Measurements from ENCODE around the gene KLC4.

KLC4 gene

GRCh38 chr6:43095939-43096338 is 36.5 kb downstream of the KLC4 start:
- Histone ChIP-seq H3K9ac (ENCODE audit: low read length) (no peak overlapping the region), H4K20me1 (ENCODE audit: insufficient read depth, low read length) (no peaks in the 10 kb centered on the region), H3K4me1 (ENCODE audit: low read length) (peaks cover 20% of the 10 kb centered on the region), H3K4me2 (ENCODE audit: low read length) (peak overlapping the region; percentile 23), H3K27ac (ENCODE audit: low read length) (no peak overlapping the region), H3K4me3 (ENCODE audit: low read length) (peak overlapping the region; percentile 1; the same call in 1 of the 2 replicates), H2AFZ (ENCODE audit: low read depth, low read length) (peak overlapping the region; percentile 51), H3K36me3 (replicated peaks; ENCODE audit: low read depth, low read length) (no peaks in the 10 kb centered on the region), H3K27me3 (ENCODE audit: low read depth, low read length) (no peaks in the 10 kb centered on the region), H3K9me3 (ENCODE audit: insufficient read depth, low read length) (no peaks in the 10 kb centered on the region), H3K79me2 (ENCODE audit: low read length) (no peaks in the 10 kb centered on the region)
- TF ChIP-seq, protein P1, sequence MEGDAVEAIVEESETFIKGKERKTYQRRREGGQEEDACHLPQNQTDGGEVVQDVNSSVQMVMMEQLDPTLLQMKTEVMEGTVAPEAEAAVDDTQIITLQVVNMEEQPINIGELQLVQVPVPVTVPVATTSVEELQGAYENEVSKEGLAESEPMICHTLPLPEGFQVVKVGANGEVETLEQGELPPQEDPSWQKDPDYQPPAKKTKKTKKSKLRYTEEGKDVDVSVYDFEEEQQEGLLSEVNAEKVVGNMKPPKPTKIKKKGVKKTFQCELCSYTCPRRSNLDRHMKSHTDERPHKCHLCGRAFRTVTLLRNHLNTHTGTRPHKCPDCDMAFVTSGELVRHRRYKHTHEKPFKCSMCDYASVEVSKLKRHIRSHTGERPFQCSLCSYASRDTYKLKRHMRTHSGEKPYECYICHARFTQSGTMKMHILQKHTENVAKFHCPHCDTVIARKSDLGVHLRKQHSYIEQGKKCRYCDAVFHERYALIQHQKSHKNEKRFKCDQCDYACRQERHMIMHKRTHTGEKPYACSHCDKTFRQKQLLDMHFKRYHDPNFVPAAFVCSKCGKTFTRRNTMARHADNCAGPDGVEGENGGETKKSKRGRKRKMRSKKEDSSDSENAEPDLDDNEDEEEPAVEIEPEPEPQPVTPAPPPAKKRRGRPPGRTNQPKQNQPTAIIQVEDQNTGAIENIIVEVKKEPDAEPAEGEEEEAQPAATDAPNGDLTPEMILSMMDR (IDR thresholded peaks at IDR 0.05; ENCODE audit: low read depth, low read length) = no peak
- no peak for TF ChIP-seq EZH2phosphoT487 (IDR thresholded peaks at IDR 0.05; ENCODE audit: low read depth)

GRCh38 chr6:43096451-43097097 is 37.1 kb downstream of the KLC4 start:
- Histone ChIP-seq H3K9me3 (ENCODE audit: insufficient read depth, low read length) (no peaks in the 10 kb centered on the region), H4K20me1 (ENCODE audit: insufficient read depth, low read length) (no peaks in the 10 kb centered on the region), H3K36me3 (replicated peaks; ENCODE audit: low read depth, low read length) (no peaks in the 10 kb centered on the region), H3K79me2 (ENCODE audit: low read length) (no peaks in the 10 kb centered on the region), H2AFZ (ENCODE audit: low read depth, low read length) (peak overlapping the region; percentile 51), H3K27me3 (ENCODE audit: low read depth, low read length) (0 out of 2 replicates have a peak, but pooled peaks cover under 1% of the 10 kb centered on the region), H3K4me3 (ENCODE audit: low read length) (peak overlapping the region; percentile 1; the same call in 1 of the 2 replicates), H3K4me1 (ENCODE audit: low read length) (peaks cover 20% of the 10 kb centered on the region), H3K9ac (ENCODE audit: low read length) (no peak overlapping the region), H3K4me2 (ENCODE audit: low read length) (peak overlapping the region; percentile 23), H3K27ac (ENCODE audit: low read length) (no peak overlapping the region)
- no peak for TF ChIP-seq EZH2phosphoT487 (IDR thresholded peaks at IDR 0.05; ENCODE audit: low read depth)
- TF ChIP-seq, protein P1 (IDR thresholded peaks at IDR 0.05; ENCODE audit: low read depth, low read length) = no peak

GRCh38 chr6:43097098-43097489 is 37.7 kb downstream of the KLC4 start:
- Histone ChIP-seq H3K4me3 (ENCODE audit: low read length) (no peak overlapping the region), H3K79me2 (ENCODE audit: low read length) (no peaks in the 10 kb centered on the region), H3K9ac (ENCODE audit: low read length) (no peak overlapping the region), H3K36me3 (replicated peaks; ENCODE audit: low read depth, low read length) (no peaks in the 10 kb centered on the region), H3K4me2 (ENCODE audit: low read length) (0 out of 2 replicates have a peak overlapping the region, but pooled peaks have one; percentile 23), H3K27ac (ENCODE audit: low read length) (no peak overlapping the region), H3K9me3 (ENCODE audit: insufficient read depth, low read length) (no peaks in the 10 kb centered on the region), H3K4me1 (ENCODE audit: low read length) (peaks cover 20% of the 10 kb centered on the region), H4K20me1 (ENCODE audit: insufficient read depth, low read length) (no peaks in the 10 kb centered on the region), H2AFZ (ENCODE audit: low read depth, low read length) (peak overlapping the region; percentile 51; the same call in 1 of the 2 replicates), H3K27me3 (ENCODE audit: low read depth, low read length) (0 out of 2 replicates have a peak, but pooled peaks cover 4% of the 10 kb centered on the region)
- TF ChIP-seq, protein P1 (IDR thresholded peaks at IDR 0.05; ENCODE audit: low read depth, low read length) = no peak
- TF ChIP-seq EZH2phosphoT487 (IDR thresholded peaks at IDR 0.05; ENCODE audit: low read depth) = no peak

DNA sequence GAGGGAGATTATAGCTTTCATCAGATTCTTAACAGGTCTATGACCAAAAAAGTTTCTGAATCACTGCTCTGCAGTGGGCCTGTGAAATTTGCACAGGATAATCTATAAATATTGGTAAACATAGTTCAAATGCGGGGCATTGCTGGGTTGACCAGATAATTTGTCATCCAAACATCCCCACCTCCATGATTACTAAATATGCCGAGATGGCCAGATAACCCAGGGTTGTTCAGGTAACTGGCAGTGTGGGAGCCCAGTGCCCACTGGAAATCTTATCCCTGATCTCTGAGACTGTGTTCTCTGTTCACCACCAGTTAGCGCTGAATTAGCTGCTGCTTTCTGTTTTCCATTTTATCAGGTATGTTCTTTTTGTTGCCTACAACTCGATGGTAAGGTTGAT is 38.1 kb downstream of the KLC4 start:
- Histone ChIP-seq H3K27ac (ENCODE audit: low read length) (no peak overlapping the region), H4K20me1 (ENCODE audit: insufficient read depth, low read length) (no peaks in the 10 kb centered on the region), H3K79me2 (ENCODE audit: low read length) (no peaks in the 10 kb centered on the region), H3K36me3 (replicated peaks; ENCODE audit: low read depth, low read length) (no peaks in the 10 kb centered on the region), H3K4me1 (ENCODE audit: low read length) (peaks cover 20% of the 10 kb centered on the region), H3K4me3 (ENCODE audit: low read length) (no peak overlapping the region), H3K27me3 (ENCODE audit: low read depth, low read length) (0 out of 2 replicates have a peak, but pooled peaks cover 4% of the 10 kb centered on the region), H3K4me2 (ENCODE audit: low read length) (no peak overlapping the region), H3K9me3 (ENCODE audit: insufficient read depth, low read length) (no peaks in the 10 kb centered on the region), H3K9ac (ENCODE audit: low read length) (no peak overlapping the region), H2AFZ (ENCODE audit: low read depth, low read length) (no peak overlapping the region)
- no peak for TF ChIP-seq EZH2phosphoT487 (IDR thresholded peaks at IDR 0.05; ENCODE audit: low read depth)
- TF ChIP-seq, protein P1 (IDR thresholded peaks at IDR 0.05; ENCODE audit: low read depth, low read length) = no peak

Measured in OCI-LY3 (cell line).